SK-N-SH (cell line): ENCODE measurements around the gene THAP8. TPM values are rescaled to one million over a fixed set of nuclear protein-coding genes. Genes with fewer than 3 reads are reported as not detected.

ENCODE experiments used
- CTCF ChIA-PET: fragments of 300-600, 350-600 bp; formaldehyde crosslinking; extraction: SDS; loops from one replicate; lab custom pipeline; 2021; lab: Yijun Ruan, JAX
- POLR2A ChIA-PET: fragments of 350-600 bp; sonication (Branson Sonifier 250); formaldehyde crosslinking; extraction: SDS; loops from one replicate; lab custom pipeline; 2020; ENCODE audit warnings: antibody characterized with exemption, inconsistent platforms; lab: Yijun Ruan, JAX
- DNase-seq: peaks from one replicate; pipeline ENCODE4 v3.0.0; 2012
- H2AFZ ChIP-seq: fragments of 200-600 bp; sonication (generic); 2 replicates; pipeline ENCODE4 v1.8.1; 2016; ENCODE audit warnings: antibody characterized with exemption, mild to moderate bottlenecking, low read depth
- H3F3A ChIP-seq: fragments of 200-600 bp; sonication (generic); replicated peaks from 2 replicates; pipeline ENCODE3; 2016; ENCODE audit warnings: antibody characterized with exemption, mild to moderate bottlenecking; ENCODE audit not compliant: insufficient read depth
- H3K27ac ChIP-seq, 2 experiments: fragments of 200-500 bp in 1 of 2; fragments of 200-600 bp in 1 of 2; sonication (Bioruptor generic) in 1 of 2; sonication (generic), shearing (Covaris generic) in 1 of 2; 2 replicates each; pipeline versions ENCODE4 v1.5.1 to v1.6.1; 2014 to 2016; ENCODE audit warnings: low read depth in 2 of 2, inconsistent platforms in 1 of 2, low read length in 1 of 2, mild to moderate bottlenecking in 1 of 2, mixed read lengths in 1 of 2
- H3K27me3 ChIP-seq: fragments of 200-600 bp; sonication (generic), shearing (Covaris generic); 2 replicates; pipeline ENCODE4 v1.6.1; 2016; ENCODE audit warnings: mixed run types; ENCODE audit not compliant: insufficient read depth
- H3K36me3 ChIP-seq, 2 experiments: fragments of 200-500 bp in 1 of 2; fragments of 200-600 bp in 1 of 2; sonication (Bioruptor generic) in 1 of 2; sonication (generic) in 1 of 2; replicated peaks in 1 of 2; 2 replicates each; pipeline versions ENCODE3 to v1.5.1; 2014 to 2016; ENCODE audit warnings: low read length in 1 of 2, mild to moderate bottlenecking in 1 of 2; ENCODE audit not compliant: insufficient read depth in 2 of 2, control insufficient read depth in 1 of 2
- H3K4me1 ChIP-seq, 2 experiments: fragments of 200-500 bp in 1 of 2; fragments of 200-600 bp in 1 of 2; sonication (Bioruptor generic) in 1 of 2; sonication (generic), shearing (Covaris generic) in 1 of 2; 2 replicates each; pipeline versions ENCODE4 v1.5.1 to v1.6.1; 2014 to 2016; ENCODE audit warnings: low read depth in 1 of 2, low read length in 1 of 2, mixed run types in 1 of 2; ENCODE audit not compliant: insufficient read depth in 2 of 2, control insufficient read depth in 1 of 2
- H3K4me2 ChIP-seq: fragments of 200-600 bp; sonication (generic), shearing (Covaris generic); 2 replicates; pipeline ENCODE4 v1.6.1; 2017; ENCODE audit warnings: mixed run types
- H3K4me3 ChIP-seq, 2 experiments: fragments of 200-500 bp in 1 of 2; fragments of 200-600 bp in 1 of 2; sonication (Bioruptor generic) in 1 of 2; sonication (generic), shearing (Covaris generic) in 1 of 2; 2 replicates each; pipeline versions ENCODE4 v1.5.1 to v1.8.1; 2014 to 2016; ENCODE audit warnings: low read depth in 2 of 2, inconsistent platforms in 1 of 2, low read length in 1 of 2, mild to moderate bottlenecking in 1 of 2, mixed read lengths in 1 of 2, moderate library complexity in 1 of 2
- H3K79me2 ChIP-seq: fragments of 200-600 bp; sonication (generic); 2 replicates; pipeline ENCODE4 v1.8.1; 2017; ENCODE audit warnings: mild to moderate bottlenecking; ENCODE audit not compliant: insufficient read depth
- H3K9ac ChIP-seq: fragments of 200-600 bp; sonication (generic); 2 replicates; pipeline ENCODE4 v1.6.1; 2017; ENCODE audit warnings: mixed run types
- H3K9me2 ChIP-seq: fragments of 200-600 bp; sonication (generic); 2 replicates; pipeline ENCODE4 v1.6.1; 2017; ENCODE audit warnings: mixed run types
- H3K9me3 ChIP-seq: fragments of 200-600 bp; sonication (generic); 2 replicates; pipeline ENCODE4 v1.6.1; 2017; ENCODE audit warnings: mixed run types, mild to moderate bottlenecking, moderate library complexity
- H4K20me1 ChIP-seq: fragments of 200-600 bp; sonication (generic); 2 replicates; pipeline ENCODE4 v1.6.1; 2017; ENCODE audit warnings: mild to moderate bottlenecking, mixed run types; ENCODE audit not compliant: insufficient read depth
- CTCF ChIP-seq: fragments of 200-600 bp; sonication (generic); IDR thresholded peaks from 2 replicates; pipeline ENCODE4 v1.6.1; 2017; ENCODE audit warnings: antibody characterized with exemption, mild to moderate bottlenecking, moderate library complexity
- ELF1 ChIP-seq: IDR thresholded peaks from 2 replicates; pipeline ENCODE4 v1.4.0; 2012
- EZH2phosphoT487 ChIP-seq: fragments of 200-600 bp; sonication (generic); IDR thresholded peaks from 2 replicates; pipeline ENCODE4 v1.6.1; 2017; ENCODE audit warnings: low read depth, mixed run types, mild to moderate bottlenecking, antibody characterized with exemption, moderate library complexity, borderline replicate concordance
- FOXJ3 ChIP-seq: sonication (generic); formaldehyde crosslinking; IDR thresholded peaks from 2 replicates; pipeline ENCODE4 v1.5.1; 2020; ENCODE audit warnings: mild to moderate bottlenecking, missing genetic modification reagents
- FOXM1 ChIP-seq: IDR thresholded peaks from 2 replicates; pipeline ENCODE4 v1.4.0; 2012; ENCODE audit warnings: low read depth, mild to moderate bottlenecking
- GABPA ChIP-seq: IDR thresholded peaks from 2 replicates; pipeline ENCODE4 v1.4.0; 2012; ENCODE audit warnings: low read depth, mild to moderate bottlenecking
- GATA2 ChIP-seq: sonication (generic); formaldehyde crosslinking; IDR thresholded peaks from 2 replicates; pipeline ENCODE4 v1.5.0; 2020; ENCODE audit warnings: mild to moderate bottlenecking, missing genetic modification reagents
- IRF3 ChIP-seq: fragments of 150-350 bp; IDR thresholded peaks from 2 replicates; pipeline ENCODE4 v1.6.1; 2016; ENCODE audit warnings: mild to moderate bottlenecking, low read depth, low read length
- MEF2A ChIP-seq: IDR thresholded peaks from 2 replicates; pipeline ENCODE4 v1.4.0; 2012; ENCODE audit warnings: low read depth, borderline replicate concordance
- MXI1 ChIP-seq: IDR thresholded peaks from 2 replicates; pipeline ENCODE4 v1.6.1; 2012; ENCODE audit warnings: mild to moderate bottlenecking, low read depth, low read length, improper control_type of control experiment
- NFIC ChIP-seq: IDR thresholded peaks from 2 replicates; pipeline ENCODE4 v1.4.0; 2012; ENCODE audit warnings: borderline replicate concordance
- PBX3 ChIP-seq: IDR thresholded peaks from 2 replicates; pipeline ENCODE4; 2012
- POLR2AphosphoS5 ChIP-seq: IDR thresholded peaks from 2 replicates; pipeline ENCODE4 v1.6.1; 2012; ENCODE audit warnings: low read depth, low read length
- RCOR1 ChIP-seq: fragments of 150-350 bp; IDR thresholded peaks from 2 replicates; pipeline ENCODE4 v1.6.1; 2017; ENCODE audit warnings: antibody characterized with exemption, low read length
- RFX5 ChIP-seq: IDR thresholded peaks from 2 replicates; pipeline ENCODE4 v1.6.1; 2012; ENCODE audit warnings: mild to moderate bottlenecking, improper control_type of control experiment, low read length
- SIN3A ChIP-seq: IDR thresholded peaks from 2 replicates; pipeline ENCODE4 v1.6.1; 2012; ENCODE audit warnings: low read depth, mild to moderate bottlenecking, low read length, moderate library complexity, borderline replicate concordance
- TAF1 ChIP-seq: IDR thresholded peaks from 2 replicates; pipeline ENCODE4 v1.6.1; 2012; ENCODE audit warnings: low read depth, mild to moderate bottlenecking, low read length, moderate library complexity, borderline replicate concordance
- USF1 ChIP-seq: IDR thresholded peaks from 2 replicates; pipeline ENCODE4 v1.4.0; 2012; ENCODE audit warnings: low read depth, borderline replicate concordance
- WGBS: methylation state at CpG from one replicate; pipeline ENCODE4 v1.1.6; 2017; ENCODE audit warnings: low lambda C conversion rate; 5-methylcytosine and 5-hydroxymethylcytosine counted together
- polyA plus RNA-seq, 3 experiments: library from polyadenylated mRNA; depleted of rRNA; stranded (reverse); fragments of >200 nt; gene quantifications; 2 replicates each; pipeline ENCODE4 v1.2.3, GENCODE V29; 2012

The THAP8 gene
- polyA plus RNA-seq, 1 of the 3 experiments (the other 2 are of a cell fraction): 6.3 TPM

GRCh38 chr19:35995048-35995993, 58.8 kb downstream of the THAP8 start, which contains the start of gene SDHAF1:
Gene SDHAF1, plus strand, starts transcription at chr19:35995188. Its CDS starts 87 bp downstream, at chr19:35995275.
- Histone ChIP-seq H3K9me2 (no peaks in the 10 kb centered on the region), H3K79me2 (peaks cover 35% of the 10 kb centered on the region), H3K27me3 (no peaks in the 10 kb centered on the region), H3K27ac (peak within 1 kb of the TSS; percentile 51 to 68; a peak in 3 of 4 replicates), H3K36me3 (peaks cover 0 to 3% of the 10 kb centered on the region in 2 experiments), H3F3A (peaks cover 12% of the 10 kb centered on the region), H3K4me1 (peaks cover 11 to 18% of the 10 kb centered on the region in 2 experiments; a peak in 1 of 4 replicates), H2AFZ (peak within 1 kb of the TSS; percentile 99), H3K4me3 (peak within 1 kb of the TSS; percentile 83 to 90), H3K9ac (peak within 1 kb of the TSS; percentile 71), H3K4me2 (peak within 1 kb of the TSS; percentile 99), H4K20me1 (0 out of 2 replicates have a peak, but pooled peaks cover 10% of the 10 kb centered on the region), H3K9me3 (no peaks in the 10 kb centered on the region)
- CTCF ChIA-PET: interaction anchor here (1.0 to 1.5 kb wide), 6 partner anchors 12 to 107 kb away, joined by 3 to 4 read pairs (median 3); no protein-coding TSS in a partner anchor
- TF ChIP-seq MXI1 (peak; percentile 84), FOXM1 (no peak), NFIC (no peak), ELF1 (peak; percentile 92), MEF2A (no peak), RFX5 (no peak), RCOR1 (no peak), SIN3A (0 out of 2 replicates have a peak, but pooled peaks have one; percentile 37), TAF1 (peak; percentile 43; the same call in 1 of the 2 replicates), USF1 (no peak), GATA2 (CRISPR knock-in tag) (no peak), EZH2phosphoT487 (no peak), POLR2AphosphoS5 (0 out of 2 replicates have a peak, but pooled peaks have one; percentile 10), PBX3 (peak; percentile 72), CTCF (no peak), FOXJ3 (CRISPR knock-in tag) (no peak), GABPA (peak; percentile 91), IRF3 (no peak)
- DNase-seq: peak; percentile 97
- POLR2A ChIA-PET: interaction anchor here (0.6 to 1.6 kb wide), 2 partner anchors 18 to 265 kb away, joined by 3 to 4 read pairs; partner anchors contain the start of gene ALKBH6
- WGBS: under 1% methylated on average over 30 of the region's 97 CpGs
